ENCODE measurements around the gene MYL5. TPM values are rescaled to one million over a fixed set of nuclear protein-coding genes. Genes with fewer than 3 reads are reported as not detected.

MYL5 gene
- total and polyA plus RNA-seq, 2 of the 13 experiments (the other 11 are each of a cell fraction or from before 2014, with no cell fraction given), result 6.5 to 16.0 TPM

DNA sequence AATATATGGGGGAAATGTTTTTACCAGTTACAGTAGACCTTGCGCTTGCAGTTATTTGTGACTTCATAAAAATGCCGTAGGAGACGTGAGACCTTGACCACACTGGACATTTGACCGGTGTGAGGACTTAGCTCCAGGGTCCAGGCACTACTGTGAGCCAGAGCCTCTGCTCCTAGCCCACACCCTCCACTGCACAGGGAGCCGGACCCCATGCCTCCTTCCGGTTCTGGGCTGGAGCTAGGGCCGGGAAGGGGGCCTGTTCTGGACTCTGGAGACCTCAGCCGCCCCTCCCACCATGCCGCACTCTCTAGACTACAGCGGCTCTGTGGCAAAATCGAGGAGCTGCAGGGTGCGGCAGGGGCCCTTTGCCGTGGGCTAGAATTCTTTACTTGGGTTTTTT, 36.6 kb downstream of the MYL5 start:
- 68% methylated on average over 10 of the region's 13 CpGs for WGBS (ENCODE audit: low lambda C conversion rate)
- CTCF ChIA-PET (ENCODE audit: low intra/inter-chr PET ratio, low total read pairs), result no interaction called here
- ATAC-seq, result peak; percentile 64
- in situ Hi-C loops (cut with HindIII; ENCODE audit: extremely low pct_ligation_motif_present, low pct_unique_long_range_greater_than_20kb) (no loop called here), intact Hi-C loops (cut with micrococcal nuclease; ENCODE audit: unreplicated experiment) (no loop called here)
- peaks cover 2 to 9% of the 10 kb centered on the region in 2 experiments; a peak in 3 of 5 replicates for H3K36me3 ChIP-seq (replicated peaks in 1 of 2; ENCODE audit: control insufficient read depth in 1 of 2, insufficient read depth in 2 of 2, low read length in 2 of 2)
- H2AFZ ChIP-seq (ENCODE audit: low read length), result no peak overlapping the region
- TF ChIP-seq HNF4A (CRISPR knock-in tag; IDR thresholded peaks at IDR 0.05), result peak; percentile 58
- 0 out of 2 replicates have a peak, but pooled peaks have one; percentile 20 for TF ChIP-seq HOXA3 (CRISPR knock-in tag; IDR thresholded peaks at IDR 0.05)
- TF ChIP-seq, protein P1, sequence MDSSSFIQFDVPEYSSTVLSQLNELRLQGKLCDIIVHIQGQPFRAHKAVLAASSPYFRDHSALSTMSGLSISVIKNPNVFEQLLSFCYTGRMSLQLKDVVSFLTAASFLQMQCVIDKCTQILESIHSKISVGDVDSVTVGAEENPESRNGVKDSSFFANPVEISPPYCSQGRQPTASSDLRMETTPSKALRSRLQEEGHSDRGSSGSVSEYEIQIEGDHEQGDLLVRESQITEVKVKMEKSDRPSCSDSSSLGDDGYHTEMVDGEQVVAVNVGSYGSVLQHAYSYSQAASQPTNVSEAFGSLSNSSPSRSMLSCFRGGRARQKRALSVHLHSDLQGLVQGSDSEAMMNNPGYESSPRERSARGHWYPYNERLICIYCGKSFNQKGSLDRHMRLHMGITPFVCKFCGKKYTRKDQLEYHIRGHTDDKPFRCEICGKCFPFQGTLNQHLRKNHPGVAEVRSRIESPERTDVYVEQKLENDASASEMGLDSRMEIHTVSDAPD (CRISPR knock-in tag; IDR thresholded peaks at IDR 0.05), result no peak
- no peak for TF ChIP-seq ARID2 (CRISPR knock-in tag; IDR thresholded peaks at IDR 0.05; ENCODE audit: borderline replicate concordance)
- no peak for TF ChIP-seq SAFB2 (CRISPR knock-in tag; IDR thresholded peaks at IDR 0.05; ENCODE audit: borderline replicate concordance, low read depth)
- TF ChIP-seq, protein P2, sequence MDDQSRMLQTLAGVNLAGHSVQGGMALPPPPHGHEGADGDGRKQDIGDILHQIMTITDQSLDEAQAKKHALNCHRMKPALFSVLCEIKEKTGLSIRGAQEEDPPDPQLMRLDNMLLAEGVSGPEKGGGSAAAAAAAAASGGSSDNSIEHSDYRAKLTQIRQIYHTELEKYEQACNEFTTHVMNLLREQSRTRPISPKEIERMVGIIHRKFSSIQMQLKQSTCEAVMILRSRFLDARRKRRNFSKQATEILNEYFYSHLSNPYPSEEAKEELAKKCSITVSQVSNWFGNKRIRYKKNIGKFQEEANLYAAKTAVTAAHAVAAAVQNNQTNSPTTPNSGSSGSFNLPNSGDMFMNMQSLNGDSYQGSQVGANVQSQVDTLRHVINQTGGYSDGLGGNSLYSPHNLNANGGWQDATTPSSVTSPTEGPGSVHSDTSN (CRISPR knock-in tag; IDR thresholded peaks at IDR 0.05; ENCODE audit: borderline replicate concordance), result no peak
- TF ChIP-seq, protein P3, sequence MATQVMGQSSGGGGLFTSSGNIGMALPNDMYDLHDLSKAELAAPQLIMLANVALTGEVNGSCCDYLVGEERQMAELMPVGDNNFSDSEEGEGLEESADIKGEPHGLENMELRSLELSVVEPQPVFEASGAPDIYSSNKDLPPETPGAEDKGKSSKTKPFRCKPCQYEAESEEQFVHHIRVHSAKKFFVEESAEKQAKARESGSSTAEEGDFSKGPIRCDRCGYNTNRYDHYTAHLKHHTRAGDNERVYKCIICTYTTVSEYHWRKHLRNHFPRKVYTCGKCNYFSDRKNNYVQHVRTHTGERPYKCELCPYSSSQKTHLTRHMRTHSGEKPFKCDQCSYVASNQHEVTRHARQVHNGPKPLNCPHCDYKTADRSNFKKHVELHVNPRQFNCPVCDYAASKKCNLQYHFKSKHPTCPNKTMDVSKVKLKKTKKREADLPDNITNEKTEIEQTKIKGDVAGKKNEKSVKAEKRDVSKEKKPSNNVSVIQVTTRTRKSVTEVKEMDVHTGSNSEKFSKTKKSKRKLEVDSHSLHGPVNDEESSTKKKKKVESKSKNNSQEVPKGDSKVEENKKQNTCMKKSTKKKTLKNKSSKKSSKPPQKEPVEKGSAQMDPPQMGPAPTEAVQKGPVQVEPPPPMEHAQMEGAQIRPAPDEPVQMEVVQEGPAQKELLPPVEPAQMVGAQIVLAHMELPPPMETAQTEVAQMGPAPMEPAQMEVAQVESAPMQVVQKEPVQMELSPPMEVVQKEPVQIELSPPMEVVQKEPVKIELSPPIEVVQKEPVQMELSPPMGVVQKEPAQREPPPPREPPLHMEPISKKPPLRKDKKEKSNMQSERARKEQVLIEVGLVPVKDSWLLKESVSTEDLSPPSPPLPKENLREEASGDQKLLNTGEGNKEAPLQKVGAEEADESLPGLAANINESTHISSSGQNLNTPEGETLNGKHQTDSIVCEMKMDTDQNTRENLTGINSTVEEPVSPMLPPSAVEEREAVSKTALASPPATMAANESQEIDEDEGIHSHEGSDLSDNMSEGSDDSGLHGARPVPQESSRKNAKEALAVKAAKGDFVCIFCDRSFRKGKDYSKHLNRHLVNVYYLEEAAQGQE (IDR thresholded peaks at IDR 0.05; ENCODE audit: borderline replicate concordance in 1 of 2, low read depth in 1 of 2, low read length in 2 of 2), result no peak
- TF ChIP-seq, protein P4, sequence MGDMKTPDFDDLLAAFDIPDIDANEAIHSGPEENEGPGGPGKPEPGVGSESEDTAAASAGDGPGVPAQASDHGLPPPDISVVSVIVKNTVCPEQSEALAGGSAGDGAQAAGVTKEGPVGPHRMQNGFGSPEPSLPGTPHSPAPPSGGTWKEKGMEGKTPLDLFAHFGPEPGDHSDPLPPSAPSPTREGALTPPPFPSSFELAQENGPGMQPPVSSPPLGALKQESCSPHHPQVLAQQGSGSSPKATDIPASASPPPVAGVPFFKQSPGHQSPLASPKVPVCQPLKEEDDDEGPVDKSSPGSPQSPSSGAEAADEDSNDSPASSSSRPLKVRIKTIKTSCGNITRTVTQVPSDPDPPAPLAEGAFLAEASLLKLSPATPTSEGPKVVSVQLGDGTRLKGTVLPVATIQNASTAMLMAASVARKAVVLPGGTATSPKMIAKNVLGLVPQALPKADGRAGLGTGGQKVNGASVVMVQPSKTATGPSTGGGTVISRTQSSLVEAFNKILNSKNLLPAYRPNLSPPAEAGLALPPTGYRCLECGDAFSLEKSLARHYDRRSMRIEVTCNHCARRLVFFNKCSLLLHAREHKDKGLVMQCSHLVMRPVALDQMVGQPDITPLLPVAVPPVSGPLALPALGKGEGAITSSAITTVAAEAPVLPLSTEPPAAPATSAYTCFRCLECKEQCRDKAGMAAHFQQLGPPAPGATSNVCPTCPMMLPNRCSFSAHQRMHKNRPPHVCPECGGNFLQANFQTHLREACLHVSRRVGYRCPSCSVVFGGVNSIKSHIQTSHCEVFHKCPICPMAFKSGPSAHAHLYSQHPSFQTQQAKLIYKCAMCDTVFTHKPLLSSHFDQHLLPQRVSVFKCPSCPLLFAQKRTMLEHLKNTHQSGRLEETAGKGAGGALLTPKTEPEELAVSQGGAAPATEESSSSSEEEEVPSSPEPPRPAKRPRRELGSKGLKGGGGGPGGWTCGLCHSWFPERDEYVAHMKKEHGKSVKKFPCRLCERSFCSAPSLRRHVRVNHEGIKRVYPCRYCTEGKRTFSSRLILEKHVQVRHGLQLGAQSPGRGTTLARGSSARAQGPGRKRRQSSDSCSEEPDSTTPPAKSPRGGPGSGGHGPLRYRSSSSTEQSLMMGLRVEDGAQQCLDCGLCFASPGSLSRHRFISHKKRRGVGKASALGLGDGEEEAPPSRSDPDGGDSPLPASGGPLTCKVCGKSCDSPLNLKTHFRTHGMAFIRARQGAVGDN (CRISPR knock-in tag; IDR thresholded peaks at IDR 0.05), result peak; percentile 38
- peak; percentile 64; the same call in 1 of the 2 replicates for TF ChIP-seq ZBTB38 (CRISPR knock-in tag; IDR thresholded peaks at IDR 0.05)
- no peak for TF ChIP-seq GATAD1 (CRISPR knock-in tag; IDR thresholded peaks at IDR 0.05)
- TF ChIP-seq GABPA (IDR thresholded peaks at IDR 0.05; ENCODE audit: low read depth, low read length), result no peak
- TF ChIP-seq GABPA (CRISPR knock-in tag; IDR thresholded peaks at IDR 0.05; ENCODE audit: low read depth), result peak; percentile 63
- POLR2A ChIA-PET, result interaction anchor here (1.0 kb wide), 1 partner anchor 24 kb away, joined by 3 read pairs; no protein-coding TSS in a partner anchor
- H3K4me2 ChIP-seq (ENCODE audit: low read depth, low read length), result peak overlapping the region; percentile 6; the same call in 1 of the 2 replicates
- DNase-seq (ENCODE audit: low spot score), result no peak
- H3K4me3 ChIP-seq (replicated peaks in 1 of 3; ENCODE audit: insufficient read depth in 1 of 3, low read depth in 2 of 3, low read length in 3 of 3), result no peak overlapping the region
- H3K9me3 ChIP-seq (ENCODE audit: low read length), result no peaks in the 10 kb centered on the region
- no peak overlapping the region for H3K9ac ChIP-seq (ENCODE audit: insufficient read depth, low read depth, low read length)
- peaks cover 76% of the 10 kb centered on the region for H3K79me2 ChIP-seq (ENCODE audit: insufficient read depth, low read length)
- peak overlapping the region; percentile 33 for H3K27ac ChIP-seq (ENCODE audit: extremely low read length, insufficient read depth, low read length)
- peaks cover 38% of the 10 kb centered on the region for H3K4me1 ChIP-seq (ENCODE audit: insufficient read depth, low read length)
- no TSS peak for BruUV-seq (replicated peaks)
- no peak for FAIRE-seq
- no peaks in the 10 kb centered on the region; a peak in 1 of 5 replicates for H3K27me3 ChIP-seq (ENCODE audit: control insufficient read depth in 1 of 2, insufficient read depth in 2 of 2, low read length in 2 of 2)
- peaks cover 42% of the 10 kb centered on the region for H4K20me1 ChIP-seq (ENCODE audit: insufficient read depth, low read length)
